Measurements from ENCODE around the gene ZNF593OS. TPM values are rescaled to one million over a fixed set of nuclear protein-coding genes. Genes with fewer than 3 reads are reported as not detected.

Gene ZNF593OS
- total and polyA plus RNA-seq, 2 donors (not counting 1 experiment from before 2014, with no cell fraction given), result 0.09 TPM; not detected in 1

- Histone ChIP-seq H3K79me2 (ENCODE audit: control insufficient read depth, insufficient read depth, low read length) (peaks cover 4% of the 10 kb centered on the region), H3K4me1 (ENCODE audit: control insufficient read depth in 2 of 2, insufficient read depth in 2 of 2, low read length in 2 of 2) (peaks cover 23 to 28% of the 10 kb centered on the region in 2 donors), H3K27me3 (replicated peaks in 1 of 4; ENCODE audit: control extremely low read depth in 1 of 4, control insufficient read depth in 3 of 4, insufficient read depth in 4 of 4, low read length in 3 of 4) (peaks cover 0 to 38% (median 17%) of the 10 kb centered on the region in 4 experiments), H3K4me3 (ENCODE audit: control extremely low read depth in 1 of 5, extremely low read depth in 1 of 5, insufficient read depth in 1 of 5, low read depth in 2 of 5, low read length in 4 of 5) (no peak overlapping the region), H3K4me2 (replicated peaks; ENCODE audit: low read depth, low read length, poor library complexity, severe bottlenecking) (peak overlapping the region; percentile 93), H3K36me3 (replicated peaks in 1 of 2; ENCODE audit: control extremely low read depth in 1 of 2, control insufficient read depth in 1 of 2, extremely low read depth in 1 of 2, insufficient read depth in 2 of 2, low read length in 1 of 2) (no peaks in the 10 kb centered on the region), H3K9me3 (ENCODE audit: control extremely low read depth in 1 of 3, control insufficient read depth in 2 of 3, insufficient read depth in 1 of 3, low read length in 2 of 3) (peaks cover 0 to 3% (median 0%) of the 10 kb centered on the region in 3 donors), H4K20me1 (ENCODE audit: control insufficient read depth, insufficient read depth, low read length, poor library complexity, severe bottlenecking) (no peaks in the 10 kb centered on the region), H3K9ac (ENCODE audit: low read length) (no peak overlapping the region), H3K27ac (ENCODE audit: low read length in 2 of 2) (no peak overlapping the region), H2AFZ (ENCODE audit: insufficient read depth, low read depth, low read length, poor library complexity, severe bottlenecking) (peak overlapping the region; percentile 83)
- CTCF ChIA-PET, result interaction anchor here (1.0 to 1.4 kb wide), 4 partner anchors 20 to 197 kb away, joined by 3 to 5 read pairs (median 3); no protein-coding TSS in a partner anchor
- peaks cover 9% of the 10 kb centered on the region for H3K27me3 Mint-ChIP-seq
- H3K27ac Mint-ChIP-seq, result no peak overlapping the region
- peak overlapping the region; percentile 71 for H3K4me3 Mint-ChIP-seq
- H3K9me3 Mint-ChIP-seq (ENCODE audit: insufficient read depth), result no peaks in the 10 kb centered on the region
- POLR2A ChIA-PET, result no interaction called here
- H3K4me1 Mint-ChIP-seq, result peaks cover 17% of the 10 kb centered on the region
- intact Hi-C loops (cut with micrococcal nuclease), result loop anchor here (1.0 to 5.0 kb wide), 2 partner anchors 60 to 128 kb away; no protein-coding TSS in a partner anchor
- 62% methylated on average over 14 of the region's 19 CpGs for WGBS (ENCODE audit: insufficient coverage)
- TF ChIP-seq CTCF (IDR thresholded peaks at IDR 0.05) (no peak), EZH2 (IDR thresholded peaks at IDR 0.05; ENCODE audit: borderline replicate concordance, insufficient read depth, low read depth, low read length, poor library complexity, severe bottlenecking) (no peak)
- no peak for ATAC-seq (ENCODE audit: low read depth)
- DNase-seq, result no peak
Measured at GRCh38 chr1:26164861-26165842, 6.5 kb downstream of the ZNF593OS start.
